Activated CD8-positive, alpha-beta memory T cell treated with anti-CD3 and anti-CD28 coated beads, Interleukin-2, amount 50 U/mL, for 1 hour (primary cell): ENCODE data around the gene NCAM2.

ENCODE experiments used
- DNase-seq: peaks from one replicate; pipeline ENCODE4 v3.0.0-alpha.2; 2020; ENCODE audit errors: extremely low read depth

NCAM2 gene

DNA sequence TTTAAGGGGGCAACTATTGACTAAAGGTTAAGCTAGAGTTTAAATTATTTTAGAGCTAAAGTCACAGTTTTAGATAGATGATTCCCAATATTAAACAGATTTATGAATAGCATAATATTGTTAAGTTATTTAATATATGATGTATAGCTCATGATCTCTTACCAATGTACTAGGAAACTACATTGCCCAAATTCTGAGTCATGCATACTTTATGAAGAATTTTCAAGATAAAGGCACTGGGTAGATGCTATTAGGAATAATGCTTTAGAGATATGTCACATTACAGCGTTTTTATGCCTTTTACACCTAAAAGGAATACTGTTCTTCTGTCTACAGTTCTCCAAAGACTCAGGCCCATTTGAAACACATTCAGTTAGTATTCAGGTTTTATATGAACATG lies 215.1 kb downstream of the NCAM2 start:
- no peak for DNase-seq

DNA sequence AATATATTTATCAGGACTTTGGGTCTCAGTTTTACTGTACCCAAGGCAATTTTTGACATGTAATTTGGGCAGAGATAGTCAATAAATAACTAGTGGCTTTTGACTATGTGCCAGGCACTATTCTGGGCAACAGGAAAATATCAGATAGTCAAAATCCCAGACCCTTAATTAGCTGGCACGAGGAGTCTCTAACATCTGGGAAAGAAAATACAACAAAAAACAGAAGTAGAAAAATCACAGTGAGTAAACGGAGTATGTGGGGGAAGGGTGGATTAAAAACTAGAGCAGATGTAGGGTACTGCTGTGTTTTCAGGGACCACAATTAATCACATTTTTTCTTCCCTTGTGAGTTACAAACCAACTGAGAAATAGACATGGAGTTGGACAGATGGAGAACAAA lies 217.8 kb downstream of the NCAM2 start:
- DNase-seq, result no peak

DNA sequence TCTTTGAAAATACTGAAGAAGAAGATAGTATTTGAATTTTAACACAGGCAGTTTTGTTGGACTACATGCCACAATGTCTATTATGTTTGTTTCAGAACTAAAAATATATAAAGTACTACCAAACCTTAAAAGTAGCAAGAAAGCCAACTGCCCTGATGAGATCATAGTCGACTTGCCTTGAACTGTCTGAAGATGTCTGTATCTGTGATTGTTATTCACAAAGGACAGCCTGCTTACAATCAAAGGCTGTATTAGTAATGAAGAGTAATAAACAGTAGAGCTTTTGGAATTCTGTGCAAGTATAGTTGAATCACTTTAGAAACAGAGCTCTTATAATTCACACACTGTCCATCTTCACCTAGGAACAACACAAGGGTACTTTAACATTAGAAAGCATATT lies 228.3 kb downstream of the NCAM2 start:
- no peak for DNase-seq

DNA sequence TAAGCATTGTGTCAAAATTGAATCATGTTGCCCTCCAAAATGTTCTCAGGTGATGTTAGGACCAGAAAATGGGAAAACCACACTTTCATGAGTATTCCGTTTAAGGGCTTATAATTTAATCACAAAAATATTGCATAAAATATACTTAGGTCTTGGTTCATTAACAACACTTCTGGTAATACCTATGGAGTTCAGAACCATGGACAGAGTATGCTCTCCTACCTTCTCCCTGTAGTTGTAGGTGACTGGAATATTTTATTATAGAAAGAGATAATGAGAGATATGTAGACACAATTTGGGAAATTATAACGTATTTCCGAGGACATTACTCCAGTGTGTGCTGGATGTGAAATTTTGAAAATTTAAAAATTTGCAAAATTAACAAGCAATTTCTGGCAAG lies 232.5 kb downstream of the NCAM2 start:
- DNase-seq, result no peak

GRCh38 chr21:21231913-21232312 lies 233.7 kb downstream of the NCAM2 start:
- DNase-seq, result no peak

DNA sequence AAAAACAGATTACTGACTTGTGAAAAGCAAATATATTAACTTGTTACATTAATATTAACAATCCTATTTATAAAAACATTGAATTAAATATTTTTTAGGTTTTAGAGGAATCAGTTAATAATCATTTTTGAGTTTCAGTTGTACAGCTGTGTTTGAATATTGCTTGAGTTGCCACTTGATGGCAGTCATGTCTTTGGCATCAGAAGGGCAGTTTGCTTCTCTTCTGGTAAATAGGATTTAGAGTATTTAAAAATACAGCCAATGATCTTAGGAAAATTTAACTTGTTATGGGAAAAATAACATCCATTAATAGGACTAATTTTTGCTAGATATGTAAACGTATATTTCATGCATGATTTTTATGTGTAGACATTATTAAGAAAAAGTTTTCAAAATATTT lies 234.1 kb downstream of the NCAM2 start:
- no peak for DNase-seq

GRCh38 chr21:21233051-21233450 lies 234.8 kb downstream of the NCAM2 start:
- no peak for DNase-seq

DNA sequence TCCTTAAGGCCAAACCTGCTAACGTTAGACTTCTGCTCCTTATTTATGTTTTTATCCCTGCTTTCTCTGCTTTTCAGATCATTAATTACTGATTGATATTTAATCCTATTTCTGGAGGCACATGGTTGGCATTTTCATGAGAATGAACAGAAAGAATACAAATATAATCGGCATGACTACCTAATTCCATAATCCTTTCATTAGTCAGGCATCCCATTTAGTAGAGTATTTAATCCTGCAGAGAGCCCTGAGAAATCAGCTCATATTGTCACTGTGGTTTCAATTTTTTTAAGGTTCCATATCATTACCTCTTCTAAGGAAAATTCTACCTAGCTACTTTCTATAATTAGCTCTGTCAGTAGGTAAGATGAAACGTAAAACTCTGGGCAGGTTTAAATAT lies 238.8 kb downstream of the NCAM2 start:
- no peak for DNase-seq

DNA sequence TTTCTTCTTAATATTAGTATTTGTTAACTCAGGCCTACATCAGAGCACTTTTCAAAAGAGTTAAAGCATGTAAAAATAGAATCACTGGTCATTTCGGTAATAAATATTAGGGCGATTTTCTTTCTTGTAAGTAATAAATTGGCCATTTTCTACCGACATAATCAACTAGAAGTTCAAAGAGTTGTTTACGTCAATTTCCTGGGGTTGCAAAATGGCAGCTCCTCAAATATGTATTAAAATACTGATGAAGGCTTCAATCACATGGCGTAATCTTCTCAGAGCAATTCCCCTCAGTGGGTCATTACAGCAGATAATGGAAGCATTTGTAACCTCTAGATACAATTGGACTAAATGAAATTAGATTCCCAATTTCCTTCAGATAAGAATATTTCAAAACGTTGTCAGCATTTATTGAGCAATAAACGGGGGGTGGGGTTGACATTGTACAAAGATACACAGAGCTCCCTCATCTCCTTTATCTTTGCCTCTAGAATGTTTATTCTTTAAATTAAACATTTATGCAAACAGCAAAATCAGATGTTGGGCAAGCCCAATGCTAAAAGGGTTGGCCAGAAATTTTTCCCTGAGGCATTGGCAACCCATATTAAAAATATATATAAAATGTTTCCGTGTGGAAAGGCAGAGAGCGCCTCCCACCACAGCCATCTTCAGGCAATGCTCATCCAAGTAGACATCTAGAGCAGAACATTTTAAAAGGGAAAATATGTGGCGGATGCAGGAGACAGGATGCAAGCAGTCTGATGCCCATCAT lies 240.6 kb downstream of the NCAM2 start:
- DNase-seq, result no peak

- DNase-seq, result no peak
Observed at GRCh38 chr21:21241391-21241790, 243.2 kb downstream of the NCAM2 start.

DNA sequence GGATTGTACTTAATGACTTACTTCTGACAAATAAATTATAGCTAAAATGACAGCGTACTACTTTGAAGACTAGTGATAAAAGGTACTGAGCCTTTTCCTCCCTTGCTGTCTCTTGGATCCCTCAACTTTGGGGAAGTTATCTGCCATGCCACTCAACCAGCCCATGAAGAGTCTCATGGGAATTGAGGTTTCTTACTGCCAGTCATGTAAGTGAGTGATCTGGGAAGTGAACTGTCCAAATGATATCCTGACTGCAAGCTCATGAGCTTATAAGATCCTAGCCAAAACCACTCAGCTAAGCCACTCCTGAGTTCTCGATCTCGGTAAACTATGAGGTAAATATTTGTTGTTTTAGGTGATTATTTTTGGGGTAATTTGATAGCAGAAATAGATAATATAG lies 247.8 kb downstream of the NCAM2 start:
- no peak for DNase-seq

DNA sequence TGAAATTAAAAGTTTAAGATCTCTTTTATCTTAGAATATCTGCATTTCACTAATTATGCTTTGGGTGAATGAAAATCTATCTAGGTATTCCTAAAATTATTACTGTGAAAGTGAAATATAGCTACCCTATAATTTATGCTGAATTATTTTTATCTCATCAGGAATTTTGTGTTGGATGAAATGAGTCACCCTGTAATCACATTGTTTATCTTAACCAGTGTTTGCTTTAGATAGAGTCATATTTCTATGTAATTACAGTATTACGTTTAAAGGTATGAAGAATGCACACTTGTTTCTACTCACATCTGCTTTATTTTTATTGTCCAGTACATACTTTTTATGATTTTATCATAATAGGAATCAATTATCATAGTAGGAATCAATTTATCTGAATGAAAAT lies 249.2 kb downstream of the NCAM2 start:
- no peak for DNase-seq

DNA sequence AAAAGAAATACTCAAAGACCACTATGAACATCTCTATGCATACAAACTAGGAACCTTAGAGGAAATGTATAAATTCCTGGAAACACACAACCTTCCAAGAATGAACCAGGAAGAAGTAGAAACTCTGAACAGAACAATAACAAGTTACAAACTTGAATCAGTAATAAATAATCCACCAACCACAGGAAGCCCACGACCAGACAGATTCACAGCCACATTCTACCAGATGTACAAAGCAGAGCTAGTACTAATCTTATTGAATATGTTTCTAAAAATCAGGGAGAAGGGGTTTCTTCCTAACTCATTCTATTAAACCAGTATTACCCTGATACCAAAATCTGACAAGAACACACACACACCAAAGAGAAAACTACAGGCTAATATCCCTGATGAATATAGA lies 263.8 kb downstream of the NCAM2 start:
- no peak for DNase-seq

- no peak for DNase-seq
Observed at GRCh38 chr21:21268061-21268471, 269.9 kb downstream of the NCAM2 start.

DNA sequence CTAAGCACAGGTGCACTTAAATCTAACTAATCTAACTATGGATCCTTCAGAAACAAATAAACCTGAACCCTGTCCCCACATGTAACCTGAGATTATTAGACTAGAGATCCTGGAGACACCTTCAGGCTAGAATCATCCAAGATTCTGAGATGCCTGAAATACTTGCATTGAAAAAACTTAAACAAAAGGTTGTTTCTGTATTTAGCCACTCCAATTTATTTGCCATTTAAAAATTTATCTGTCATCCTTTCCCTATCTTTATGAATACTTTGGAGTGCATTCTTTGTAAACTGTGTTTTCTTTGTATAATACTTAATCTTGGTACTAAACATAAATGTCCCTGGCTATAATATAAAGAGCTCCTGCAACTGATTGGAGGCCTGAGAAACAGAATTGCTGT lies 270.7 kb downstream of the NCAM2 start:
- no peak for DNase-seq

- no peak for DNase-seq
Observed at GRCh38 chr21:21279193-21279901, 281.1 kb downstream of the NCAM2 start.

- no peak for DNase-seq
Observed at GRCh38 chr21:21283810-21284209, 285.6 kb downstream of the NCAM2 start.

DNA sequence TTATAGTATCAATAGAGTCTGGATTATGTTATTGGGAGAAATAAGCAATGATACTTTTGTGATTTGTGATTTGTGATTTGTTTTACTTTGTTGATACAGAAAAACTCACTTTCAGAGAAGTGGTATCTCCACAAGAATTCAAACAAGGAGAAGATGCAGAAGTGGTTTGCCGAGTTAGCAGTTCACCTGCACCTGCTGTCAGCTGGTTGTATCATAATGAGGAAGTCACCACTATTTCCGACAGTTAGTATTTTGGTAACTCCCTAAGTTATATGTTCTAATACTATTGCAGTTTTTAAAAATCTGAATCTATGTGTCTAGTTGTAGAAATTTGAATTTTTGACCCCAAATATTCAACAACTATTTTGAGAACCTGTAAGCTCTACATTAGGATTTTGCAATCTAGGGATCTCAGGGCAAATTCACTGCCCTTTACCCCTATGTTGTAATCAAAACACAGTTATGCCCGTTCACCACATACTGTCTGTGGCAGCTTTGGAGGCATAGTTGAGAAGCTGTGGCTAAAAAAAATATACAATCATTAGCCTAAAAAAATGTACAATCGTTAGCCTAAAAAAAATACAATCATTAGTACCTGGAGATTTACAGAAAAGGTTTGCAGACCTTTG lies 288.1 kb downstream of the NCAM2 start:
- no peak for DNase-seq

- DNase-seq, result no peak
Observed at GRCh38 chr21:21290751-21291150, 292.5 kb downstream of the NCAM2 start.

GRCh38 chr21:21291883-21292569 lies 293.8 kb downstream of the NCAM2 start:
- no peak for DNase-seq

GRCh38 chr21:21295303-21295702 lies 297.1 kb downstream of the NCAM2 start:
- DNase-seq, result no peak

GRCh38 chr21:21297211-21297610 lies 299.0 kb downstream of the NCAM2 start:
- no peak for DNase-seq
